ENCODE measurements around the gene LRIG3. TPM values are rescaled to one million over a fixed set of nuclear protein-coding genes. Genes with fewer than 3 reads are reported as not detected.
"Not testable (repeated sequence)": the region's sequence is repeated elsewhere in the genome, so short reads cannot be mapped to it uniquely, and the experiment has no call there.

Gene LRIG3
- total RNA-seq, 2 experiments from 2014 or later: not detected

GRCh38 chr12:58949954-58950738 is 29.8 kb upstream of the LRIG3 start:
- intact Hi-C loops (cut with micrococcal nuclease): loop anchor here (1.0 kb wide), 1 partner anchor 25 kb away; no protein-coding TSS in a partner anchor
- H3K4me1 Mint-ChIP-seq (ENCODE audit: low read depth); H3K27me3 Mint-ChIP-seq (ENCODE audit: low read depth); H3K4me3 Mint-ChIP-seq; DNase-seq; H3K27ac Mint-ChIP-seq; H3K36me3 Mint-ChIP-seq (ENCODE audit: low read depth); CTCF ChIA-PET: not testable (repeated sequence)
- H3K9me3 Mint-ChIP-seq: peaks cover 12% of the 10 kb centered on the region

GRCh38 chr12:58943079-58943478 is 22.8 kb upstream of the LRIG3 start:
- Mint-ChIP-seq H3K36me3 (ENCODE audit: low read depth) (no peaks in the 10 kb centered on the region), H3K9me3 (peaks cover 8% of the 10 kb centered on the region), H3K27ac (no peak overlapping the region)

GRCh38 chr12:58942345-58942744 is 22.0 kb upstream of the LRIG3 start:
- Mint-ChIP-seq H3K27ac (no peak overlapping the region), H3K4me3 (no peak overlapping the region), H3K9me3 (peaks cover 8% of the 10 kb centered on the region), H3K4me1 (ENCODE audit: low read depth) (no peaks in the 10 kb centered on the region), H3K27me3 (ENCODE audit: low read depth) (no peaks in the 10 kb centered on the region), H3K36me3 (ENCODE audit: low read depth) (no peaks in the 10 kb centered on the region)
- CTCF ChIA-PET: no interaction called here
- intact Hi-C loops (cut with micrococcal nuclease): no loop called here
- DNase-seq: no peak

More at GRCh38 chr12:58943079-58943478, 22.8 kb upstream of the LRIG3 start:
- CTCF ChIA-PET: no interaction called here
- H3K4me1 Mint-ChIP-seq (ENCODE audit: low read depth): no peaks in the 10 kb centered on the region
- H3K4me3 Mint-ChIP-seq: no peak overlapping the region
- DNase-seq: no peak
- intact Hi-C loops (cut with micrococcal nuclease): no loop called here
- no peaks in the 10 kb centered on the region for H3K27me3 Mint-ChIP-seq (ENCODE audit: low read depth)

- Mint-ChIP-seq H3K9me3 (peaks cover 1% of the 10 kb centered on the region), H3K36me3 (ENCODE audit: low read depth) (no peaks in the 10 kb centered on the region), H3K4me3 (no peak overlapping the region), H3K4me1 (ENCODE audit: low read depth) (no peaks in the 10 kb centered on the region), H3K27ac (no peak overlapping the region), H3K27me3 (ENCODE audit: low read depth) (no peaks in the 10 kb centered on the region)
- no peak for DNase-seq
- intact Hi-C loops (cut with micrococcal nuclease): no loop called here
- CTCF ChIA-PET: no interaction called here
Measured at GRCh38 chr12:58939399-58940100, 19.2 kb upstream of the LRIG3 start.

GRCh38 chr12:58938440-58938839 is 18.1 kb upstream of the LRIG3 start:
- H3K4me1 Mint-ChIP-seq (ENCODE audit: low read depth): no peaks in the 10 kb centered on the region
- no peak overlapping the region for H3K4me3 Mint-ChIP-seq
- H3K27me3 Mint-ChIP-seq (ENCODE audit: low read depth): no peaks in the 10 kb centered on the region
- CTCF ChIA-PET: no interaction called here
- intact Hi-C loops (cut with micrococcal nuclease): no loop called here
- no peaks in the 10 kb centered on the region for H3K36me3 Mint-ChIP-seq (ENCODE audit: low read depth)
- DNase-seq: no peak
- H3K27ac Mint-ChIP-seq: no peak overlapping the region
- H3K9me3 Mint-ChIP-seq: peaks cover 1% of the 10 kb centered on the region

- DNase-seq: no peak
- Mint-ChIP-seq H3K36me3 (ENCODE audit: low read depth) (no peaks in the 10 kb centered on the region), H3K9me3 (peaks cover 1% of the 10 kb centered on the region), H3K4me1 (ENCODE audit: low read depth) (no peaks in the 10 kb centered on the region), H3K27me3 (ENCODE audit: low read depth) (no peaks in the 10 kb centered on the region), H3K4me3 (no peak overlapping the region), H3K27ac (no peak overlapping the region)
- CTCF ChIA-PET: no interaction called here
- intact Hi-C loops (cut with micrococcal nuclease): no loop called here
Measured at GRCh38 chr12:58934528-58934927, 14.2 kb upstream of the LRIG3 start.

GRCh38 chr12:58932806-58933681 is 12.7 kb upstream of the LRIG3 start:
- CTCF ChIA-PET: no interaction called here
- Mint-ChIP-seq H3K9me3 (peaks cover 1% of the 10 kb centered on the region), H3K4me3 (no peak overlapping the region), H3K36me3 (ENCODE audit: low read depth) (no peaks in the 10 kb centered on the region), H3K27me3 (ENCODE audit: low read depth) (no peaks in the 10 kb centered on the region), H3K4me1 (ENCODE audit: low read depth) (no peaks in the 10 kb centered on the region), H3K27ac (no peak overlapping the region)
- DNase-seq: no peak
- intact Hi-C loops (cut with micrococcal nuclease): no loop called here

- intact Hi-C loops (cut with micrococcal nuclease): no loop called here
- CTCF ChIA-PET: no interaction called here
- H3K27ac Mint-ChIP-seq: no peak overlapping the region
Measured at GRCh38 chr12:58931518-58931917, 11.2 kb upstream of the LRIG3 start.

GRCh38 chr12:58930770-58931324 is 10.5 kb upstream of the LRIG3 start:
- Mint-ChIP-seq H3K4me1 (ENCODE audit: low read depth) (no peaks in the 10 kb centered on the region), H3K27me3 (ENCODE audit: low read depth) (no peaks in the 10 kb centered on the region), H3K9me3 (no peaks in the 10 kb centered on the region), H3K4me3 (no peak overlapping the region), H3K36me3 (ENCODE audit: low read depth) (no peaks in the 10 kb centered on the region), H3K27ac (no peak overlapping the region)
- intact Hi-C loops (cut with micrococcal nuclease): no loop called here
- no peak for DNase-seq
- CTCF ChIA-PET: no interaction called here

More at GRCh38 chr12:58931518-58931917, 11.2 kb upstream of the LRIG3 start:
- Mint-ChIP-seq H3K4me1 (ENCODE audit: low read depth) (no peaks in the 10 kb centered on the region), H3K36me3 (ENCODE audit: low read depth) (no peaks in the 10 kb centered on the region), H3K4me3 (no peak overlapping the region), H3K9me3 (no peaks in the 10 kb centered on the region), H3K27me3 (ENCODE audit: low read depth) (no peaks in the 10 kb centered on the region)
- no peak for DNase-seq

- CTCF ChIA-PET: no interaction called here
- DNase-seq: no peak
- Mint-ChIP-seq H3K27ac (no peak overlapping the region), H3K4me3 (no peak overlapping the region), H3K36me3 (ENCODE audit: low read depth) (no peaks in the 10 kb centered on the region), H3K27me3 (ENCODE audit: low read depth) (peaks cover 6% of the 10 kb centered on the region), H3K9me3 (peaks cover 2% of the 10 kb centered on the region), H3K4me1 (ENCODE audit: low read depth) (no peaks in the 10 kb centered on the region)
- intact Hi-C loops (cut with micrococcal nuclease): no loop called here
Measured at GRCh38 chr12:58927120-58927519, 6.8 kb upstream of the LRIG3 start.

- Mint-ChIP-seq H3K27ac (no peak overlapping the region), H3K4me3 (no peak overlapping the region), H3K36me3 (ENCODE audit: low read depth) (no peaks in the 10 kb centered on the region), H3K4me1 (ENCODE audit: low read depth) (no peaks in the 10 kb centered on the region), H3K9me3 (peaks cover 2% of the 10 kb centered on the region), H3K27me3 (ENCODE audit: low read depth) (peaks cover 6% of the 10 kb centered on the region)
- DNase-seq: no peak
- intact Hi-C loops (cut with micrococcal nuclease): no loop called here
- CTCF ChIA-PET: no interaction called here
Measured at GRCh38 chr12:58926586-58926985, 6.3 kb upstream of the LRIG3 start.

GRCh38 chr12:58925751-58926150 is 5.4 kb upstream of the LRIG3 start:
- Mint-ChIP-seq H3K4me3 (no peak overlapping the region), H3K36me3 (ENCODE audit: low read depth) (no peaks in the 10 kb centered on the region), H3K27me3 (ENCODE audit: low read depth) (peaks cover 12% of the 10 kb centered on the region), H3K9me3 (peaks cover 2% of the 10 kb centered on the region), H3K4me1 (ENCODE audit: low read depth) (peaks cover 3% of the 10 kb centered on the region), H3K27ac (no peak overlapping the region)
- intact Hi-C loops (cut with micrococcal nuclease): no loop called here
- DNase-seq: no peak
- CTCF ChIA-PET: no interaction called here

All from activated naive CD4-positive, alpha-beta T cell treated with anti-CD3 and anti-CD28 coated beads for 36 hours (primary cell).